HG03066 (cell line): ENCODE measurements around the gene ACSM6.

ENCODE experiments used
- ATAC-seq: cut with Tn5 transposase; IDR thresholded peaks from one replicate; pipeline ENCODE4 v1.9.1; 2021; ENCODE audit warnings: low read depth; ENCODE audit not compliant: unreplicated experiment

The ACSM6 gene

GRCh38 chr10:95266674-95267095, 72.6 kb downstream of the ACSM6 start:
- ATAC-seq, result peak; percentile 84

- no peak for ATAC-seq
These were observed 73.2 kb downstream of the ACSM6 start for GRCh38 chr10:95267251-95267650.

GRCh38 chr10:95268438-95268837, 74.4 kb downstream of the ACSM6 start:
- ATAC-seq, result no peak

GRCh38 chr10:95273393-95274312, 79.6 kb downstream of the ACSM6 start:
- no peak for ATAC-seq

- no peak for ATAC-seq
These were observed 81.8 kb downstream of the ACSM6 start for GRCh38 chr10:95275726-95276366.

- no peak for ATAC-seq
These were observed 82.5 kb downstream of the ACSM6 start for GRCh38 chr10:95276367-95277200.

- ATAC-seq, result no peak
These were observed 83.1 kb downstream of the ACSM6 start for GRCh38 chr10:95277201-95277570.

- no peak for ATAC-seq
These were observed 83.6 kb downstream of the ACSM6 start for GRCh38 chr10:95277614-95278013.
